K562 (cell line): ENCODE data around the gene RAB3D. TPM values are rescaled to one million over a fixed set of nuclear protein-coding genes. Genes with fewer than 3 reads are reported as not detected.

Experiments
- ATAC-seq: fragments of 200-7000 bp; cut with Tn5 transposase; 3 replicates; pipeline ENCODE4 v1.9.1; 2020; ENCODE audit warnings: moderate library complexity
- BruUV-seq: library from RNA; stranded (reverse); fragments of 400-500 nt; replicated peaks from 2 replicates; lab custom pipeline; 2021; lab: Mats Ljungman, UMichigan
- CTCF ChIA-PET: fragments of 300-600 bp; formaldehyde crosslinking; extraction: SDS; loops from one replicate; lab custom pipeline; 2021; ENCODE audit warnings: low intra/inter-chr PET ratio; lab: Yijun Ruan, JAX
- POLR2A ChIA-PET: fragments of 300-600, 350-650 bp; sonication (Branson Sonifier 250); formaldehyde crosslinking; extraction: SDS; loops from one replicate; lab custom pipeline; 2021; ENCODE audit warnings: antibody characterized with exemption, inconsistent platforms; lab: Yijun Ruan, JAX
- DNase-seq, 4 experiments: peaks; one replicate each; pipeline versions ENCODE4 v3.0.0 to v3.0.0-alpha.2; 2011 to 2018; ENCODE audit warnings: low spot score in 3 of 4, mixed read lengths in 3 of 4; ENCODE audit errors: extremely low read depth in 1 of 4
- FAIRE-seq: peaks from 2 replicates; lab custom pipeline; 2011; peaks lifted over from hg19 to GRCh38; lab: Jason Lieb, UNC
- H2AFZ ChIP-seq: 2 replicates; pipeline ENCODE4 v1.6.0; 2011; ENCODE audit warnings: low read depth, low read length, control low read depth, inconsistent platforms
- H3K27ac ChIP-seq: fragments of 200-600 bp; 3 replicates; pipeline ENCODE4 v1.8.0; 2011; ENCODE audit warnings: low read depth, mild to moderate bottlenecking, control low read depth, inconsistent platforms, low read length, moderate library complexity, mixed read lengths; ENCODE audit errors: extremely low read depth
- H3K27me3 ChIP-seq, 2 experiments: fragments of 300-600 bp in 1 of 2; 2 replicates in 1 of 2; 3 replicates in 1 of 2; pipeline versions ENCODE4 v1.6.0 to v1.8.0; 2011; ENCODE audit warnings: inconsistent platforms in 2 of 2, low read length in 2 of 2, mild to moderate bottlenecking in 1 of 2, mixed read lengths in 1 of 2, moderate library complexity in 1 of 2; ENCODE audit not compliant: control insufficient read depth in 2 of 2, insufficient read depth in 2 of 2
- H3K36me3 ChIP-seq: fragments of 300-600 bp; 3 replicates; pipeline ENCODE4 v1.8.0; 2011; ENCODE audit warnings: mild to moderate bottlenecking, low read length, inconsistent platforms; ENCODE audit not compliant: control insufficient read depth, insufficient read depth
- H3K4me1 ChIP-seq, 2 experiments: fragments of 200-600 bp in 1 of 2; replicated peaks in 1 of 2; 2 replicates in 1 of 2; 3 replicates in 1 of 2; pipeline versions ENCODE4 v1.5.1 to v1.8.0; 2011; ENCODE audit warnings: inconsistent platforms in 2 of 2, low read length in 2 of 2, mild to moderate bottlenecking in 1 of 2, mixed read lengths in 1 of 2, moderate library complexity in 1 of 2; ENCODE audit not compliant: control insufficient read depth in 2 of 2, insufficient read depth in 2 of 2
- H3K4me2 ChIP-seq: 2 replicates; pipeline ENCODE4 v1.6.1; 2011; ENCODE audit warnings: low read length, control low read depth, inconsistent platforms, mixed read lengths; ENCODE audit not compliant: insufficient read depth
- H3K4me3 ChIP-seq: fragments of 200-600 bp; sonication (generic), shearing (Covaris generic); 2 replicates; pipeline ENCODE4 v1.5.1; 2016; ENCODE audit warnings: control low read depth, inconsistent platforms
- H3K79me2 ChIP-seq: fragments of 200-600 bp; 3 replicates; pipeline ENCODE4 v1.8.0; 2011; ENCODE audit warnings: low read length, inconsistent platforms; ENCODE audit not compliant: control insufficient read depth, insufficient read depth
- H3K9ac ChIP-seq, 2 experiments: 2 replicates each; pipeline versions ENCODE4 v1.6.0 to v1.6.1; 2011; ENCODE audit warnings: low read depth in 2 of 2, low read length in 2 of 2, control low read depth in 1 of 2, inconsistent platforms in 1 of 2, mild to moderate bottlenecking in 1 of 2, mixed read lengths in 1 of 2; ENCODE audit not compliant: insufficient read depth in 1 of 2
- H3K9me1 ChIP-seq: one replicate; pipeline ENCODE4 v1.6.0; 2011; ENCODE audit warnings: inconsistent platforms, mild to moderate bottlenecking, low read length, moderate library complexity; ENCODE audit not compliant: control insufficient read depth, insufficient read depth
- H3K9me3 ChIP-seq: replicated peaks from 2 replicates; pipeline ENCODE4 v1.5.1; 2011; ENCODE audit warnings: low read depth, low read length, inconsistent platforms; ENCODE audit not compliant: control insufficient read depth, insufficient read depth
- H4K20me1 ChIP-seq: replicated peaks from 2 replicates; pipeline ENCODE4 v1.6.1; 2011; ENCODE audit warnings: low read length, inconsistent platforms, mixed read lengths; ENCODE audit not compliant: control insufficient read depth, insufficient read depth
- CEBPB ChIP-seq: fragments of 450-650 bp; IDR thresholded peaks from 2 replicates; pipeline ENCODE4 v1.6.1; 2016; ENCODE audit warnings: missing genetic modification characterization, missing compliant biosample characterization
- CEBPG ChIP-seq, 3 experiments: fragments of 200-800 bp in 1 of 3; sonication (Bioruptor generic) in 1 of 3; sonication (generic) in 1 of 3; formaldehyde crosslinking in 1 of 3; IDR thresholded peaks in 2 of 3; conservative IDR thresholded peaks in 1 of 3; 2 replicates each; pipeline versions ENCODE4 v1.6.1 to v1.8.0; 2016 to 2022; ENCODE audit warnings: missing compliant biosample characterization in 2 of 3, missing genetic modification characterization in 2 of 3, mild to moderate bottlenecking in 1 of 3, missing genetic modification reagents in 1 of 3
- CHD4 ChIP-seq: fragments of 200-600 bp; sonication (generic); IDR thresholded peaks from 3 replicates; pipeline ENCODE4 v1.6.1; 2012; ENCODE audit warnings: low read depth, mild to moderate bottlenecking, mixed read lengths, low read length, inconsistent platforms; ENCODE audit not compliant: insufficient read depth, insufficient replicate concordance, poor library complexity, severe bottlenecking
- DIDO1 ChIP-seq: fragments of 450-650 bp; IDR thresholded peaks from 2 replicates; pipeline ENCODE4 v1.6.1; 2016; ENCODE audit warnings: low read depth, missing biosample characterization, missing genetic modification characterization
- HNRNPLL ChIP-seq: fragments of 200-400 bp; formaldehyde crosslinking; IDR thresholded peaks from 2 replicates; pipeline ENCODE4 v1.6.1; 2017; ENCODE audit warnings: low read length, low read depth, mild to moderate bottlenecking; ENCODE audit not compliant: poor library complexity, severe bottlenecking
- KDM5B ChIP-seq: fragments of 200-600 bp; sonication (generic); IDR thresholded peaks from 2 replicates; pipeline ENCODE4 v1.6.1; 2012; ENCODE audit warnings: low read depth, mild to moderate bottlenecking, moderate library complexity, low read length, control low read depth, inconsistent platforms; ENCODE audit not compliant: insufficient replicate concordance
- KLF1 ChIP-seq: fragments of 450-650 bp; IDR thresholded peaks from 2 replicates; pipeline ENCODE4 v1.6.1; 2016; ENCODE audit warnings: missing genetic modification characterization, missing compliant biosample characterization
- NR1H2 ChIP-seq: sonication (generic); formaldehyde crosslinking; IDR thresholded peaks from 2 replicates; pipeline ENCODE4 v1.4.0; 2020; ENCODE audit warnings: mild to moderate bottlenecking, missing genetic modification reagents
- SMAD4 ChIP-seq: fragments of 250-450 bp; sonication (Bioruptor Pico); conservative IDR thresholded peaks from 2 replicates; pipeline ENCODE4 v1.8.0; 2021; ENCODE audit warnings: inconsistent platforms, mild to moderate bottlenecking, moderate library complexity
- SMARCE1 ChIP-seq: fragments of 450-650 bp; IDR thresholded peaks from 2 replicates; pipeline ENCODE4 v1.7.1; 2016; ENCODE audit warnings: mild to moderate bottlenecking
- ZNF146 ChIP-seq: IDR thresholded peaks from one replicate; pipeline ENCODE4 v1.6.1; 2018; ENCODE audit warnings: missing compliant biosample characterization; ENCODE audit not compliant: unreplicated experiment
- ZNF232 ChIP-seq: sonication (generic); formaldehyde crosslinking; IDR thresholded peaks from 2 replicates; pipeline ENCODE4 v1.8.0; 2022; ENCODE audit warnings: mild to moderate bottlenecking, missing genetic modification reagents
- ZNF592 ChIP-seq: fragments of 450-650 bp; IDR thresholded peaks from 2 replicates; pipeline ENCODE4 v1.6.1; 2017; ENCODE audit warnings: antibody characterized with exemption, mild to moderate bottlenecking
- ZNF76 ChIP-seq: fragments of 250-450 bp; sonication (Bioruptor Pico); IDR thresholded peaks from 2 replicates; pipeline ENCODE4 v1.4.0; 2020; ENCODE audit warnings: mild to moderate bottlenecking, moderate library complexity, borderline replicate concordance
- WGBS: fragments of 100-300 bp; shearing (Covaris generic); methylation state at CpG from one replicate; pipeline ENCODE4 v1.1.6; 2016; ENCODE audit warnings: low coverage, mixed read lengths; ENCODE audit not compliant: insufficient coverage; ENCODE audit errors: missing lambda C conversion rate; 5-methylcytosine and 5-hydroxymethylcytosine counted together
- in situ Hi-C: fragments of 300-500 bp; cut with MboI; formaldehyde crosslinking; loops from 4 replicates; pipeline ENCODE4 v1.15.0; 2018; ENCODE audit warnings: inconsistent platforms, mixed read lengths
- intact Hi-C: fragments of 100-400 bp; cut with micrococcal nuclease; formaldehyde crosslinking; loops from 2 replicates; pipeline ENCODE4 v1.14.2; 2022
- polyA plus RNA-seq, 8 experiments: library from polyadenylated mRNA; depleted of rRNA in 4 of 8; stranded (reverse) in 5 of 8; unstranded in 3 of 8; fragments of >200 nt; fragmentation: Nextera tagmentation in 2 of 8; fragmentation: Illumina TruSeq in 1 of 8; extraction: Ambion mirVana in 2 of 8; extraction: Trizol in 1 of 8; gene quantifications; 2 replicates each; pipeline versions ENCODE4 v1.2.1 to v1.2.3, GENCODE V29; 2011 to 2014; ENCODE audit warnings: inconsistent platforms in 1 of 8, missing spikeins in 1 of 8
- total RNA-seq, 7 experiments: library from RNA; depleted of rRNA in 6 of 7; stranded (reverse); fragments of >200 nt in 6 of 7; fragmentation: Illumina TruSeq in 2 of 7; extraction: Trizol in 2 of 7; gene quantifications; 2 replicates each; pipeline versions ENCODE4 v1.2.1 to v1.2.3, GENCODE V29; 2011 to 2021; ENCODE audit warnings: low replicate concordance in 1 of 7

The RAB3D gene
- total and polyA plus RNA-seq, 9 of the 15 experiments (the other 6 are each of a cell fraction or from before 2014, with no cell fraction given), result 0.34 to 3.3 (median 1.3) TPM

GRCh38 chr19:11324748-11325389, 14.6 kb downstream of the RAB3D start:
- no peak for ATAC-seq
- no peak for DNase-seq
- Histone ChIP-seq H3K36me3 (no peaks in the 10 kb centered on the region), H3K4me3 (no peak overlapping the region), H3K9ac (peak overlapping the region in 1 of 2 experiments; percentile 69; a peak in 2 of 4 replicates), H4K20me1 (no peaks in the 10 kb centered on the region), H3K4me1 (peaks cover 17 to 19% of the 10 kb centered on the region in 2 experiments; a peak in 4 of 5 replicates), H3K27ac (peak overlapping the region; percentile 27; the same call in 1 of the 3 replicates), H3K4me2 (no peak overlapping the region), H3K9me1 (no peaks in the 10 kb centered on the region), H3K27me3 (no peaks in the 10 kb centered on the region), H2AFZ (peak overlapping the region; percentile 25; the same call in 1 of the 2 replicates), H3K9me3 (no peaks in the 10 kb centered on the region), H3K79me2 (no peaks in the 10 kb centered on the region)
- ChIA-PET POLR2A (interaction anchor here (0.6 to 1.6 kb wide), 6 partner anchors 13 to 594 kb away, joined by 3 to 7 read pairs (median 3); partner anchors contain the start of genes CCDC159 and RAB3D), CTCF (interaction anchor here (0.7 kb wide), 1 partner anchor 57 kb away, joined by 3 read pairs; no protein-coding TSS in a partner anchor)
- intact Hi-C loops (no loop called here), in situ Hi-C loops (no loop called here)
- FAIRE-seq, result no peak
- no TSS peak for BruUV-seq
- 45% methylated on average over 13 of the region's 17 CpGs for whole genome bisulfite sequencing
- TF ChIP-seq CEBPB (tag), result no peak
- TF ChIP-seq SMARCE1, result no peak
- TF ChIP-seq CHD4, result no peak
- no peak for TF ChIP-seq SMAD4 (CRISPR knock-in tag)
- no peak for TF ChIP-seq ZNF146 (CRISPR knock-in tag)
- no peak for TF ChIP-seq ZNF76
- no peak for TF ChIP-seq NR1H2
- no peak for TF ChIP-seq ZNF232 (CRISPR knock-in tag)
- TF ChIP-seq ZNF592, result no peak
- TF ChIP-seq DIDO1 (tag), result no peak
- TF ChIP-seq KLF1 (tag), result no peak
- TF ChIP-seq CEBPG (CRISPR knock-in tag; IDR thresholded peaks at IDR 0.05), result no peak
- no peak for TF ChIP-seq CEBPG (tag; conservative IDR thresholded peaks at IDR 0.05 in 1 of 2, IDR thresholded peaks at IDR 0.05 in 1 of 2)
- no peak for TF ChIP-seq KDM5B
- TF ChIP-seq HNRNPLL, result no peak
